IPS-NIHi11 (cell line): Measurements from ENCODE around the gene MOCS1.

Experiments used
- DNase-seq: peaks from one replicate; pipeline ENCODE4 v3.0.0; 2012; ENCODE audit warnings: mixed read lengths, low spot score

The MOCS1 gene

DNA sequence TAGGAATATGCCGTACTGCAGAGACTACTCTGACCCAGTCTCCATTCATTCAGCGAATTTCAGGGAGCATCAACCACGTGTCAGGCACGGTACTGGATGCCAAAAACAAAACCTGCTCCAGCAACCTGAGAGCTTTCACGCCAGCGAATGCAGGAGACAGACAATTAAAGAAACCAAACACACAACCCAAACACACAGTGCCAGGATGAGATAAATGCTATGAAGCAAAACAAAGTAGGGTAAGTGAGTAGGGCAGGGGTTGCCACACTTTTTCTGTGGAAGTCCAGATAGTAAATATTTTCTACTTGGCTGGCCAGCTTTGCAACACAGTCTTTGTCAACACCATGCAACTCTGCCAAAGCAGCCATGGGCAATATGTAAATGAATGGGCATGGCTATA is 10.0 kb downstream of the MOCS1 start:
- no peak for DNase-seq

DNA sequence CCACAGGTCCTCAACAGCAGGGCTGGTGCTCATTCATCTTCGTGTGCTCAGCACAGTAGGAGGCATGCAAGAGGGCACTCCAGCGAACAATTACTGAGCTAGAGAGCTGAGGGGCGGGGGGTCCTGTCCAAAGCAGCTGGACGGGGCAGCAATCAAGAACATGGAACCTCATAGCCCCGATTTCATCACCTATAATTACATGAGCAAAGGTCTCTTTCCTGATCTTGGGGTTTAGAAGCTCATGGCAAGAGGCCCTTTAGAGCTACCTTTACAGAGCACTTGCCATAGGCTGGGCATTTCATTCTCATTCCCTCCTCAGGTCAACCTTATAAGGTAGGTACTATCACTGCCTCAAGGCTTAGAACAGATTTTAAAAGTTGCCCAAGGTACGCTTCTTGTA is 10.4 kb downstream of the MOCS1 start:
- no peak for DNase-seq

DNA sequence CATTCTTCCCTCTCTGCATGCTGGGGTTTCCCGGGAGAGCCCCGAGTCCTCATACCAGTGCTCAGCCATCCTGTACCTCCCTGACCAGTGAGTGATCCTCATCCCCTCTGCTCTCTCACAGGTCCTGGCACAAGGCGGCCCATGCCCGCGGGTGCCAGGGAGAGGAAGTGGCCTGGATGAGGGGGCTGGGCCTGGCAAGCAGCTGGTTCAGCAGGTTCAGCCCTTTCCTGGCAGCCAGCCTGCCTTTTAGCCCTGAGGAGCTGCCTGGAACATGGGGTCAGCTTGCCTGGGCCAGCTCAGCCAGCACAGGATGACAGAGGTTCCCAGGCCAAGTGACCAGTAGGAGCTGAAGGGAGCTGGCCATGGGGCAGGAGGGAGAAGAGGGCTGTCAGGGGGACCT is 10.9 kb downstream of the MOCS1 start:
- no peak for DNase-seq

DNA sequence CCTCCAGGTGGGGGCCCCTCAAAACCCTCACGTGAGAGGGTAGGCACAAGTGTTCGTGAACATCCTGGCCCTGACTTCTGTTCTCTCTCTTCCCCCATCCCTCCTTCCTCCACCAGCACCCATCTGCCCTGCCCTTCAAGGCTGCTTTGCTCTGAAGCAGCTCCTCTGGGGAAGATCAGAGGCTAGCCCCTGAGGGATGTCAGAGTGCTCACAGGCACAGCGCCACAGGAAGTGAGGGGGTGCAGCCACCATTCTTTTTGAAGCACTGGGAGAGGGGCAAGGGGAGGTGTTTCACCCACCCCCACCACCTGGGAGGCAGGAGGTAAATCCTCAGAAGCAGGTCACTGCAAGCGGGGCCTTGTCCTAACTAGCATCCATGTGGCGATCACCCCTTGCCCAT is 11.4 kb downstream of the MOCS1 start:
- no peak for DNase-seq

DNA sequence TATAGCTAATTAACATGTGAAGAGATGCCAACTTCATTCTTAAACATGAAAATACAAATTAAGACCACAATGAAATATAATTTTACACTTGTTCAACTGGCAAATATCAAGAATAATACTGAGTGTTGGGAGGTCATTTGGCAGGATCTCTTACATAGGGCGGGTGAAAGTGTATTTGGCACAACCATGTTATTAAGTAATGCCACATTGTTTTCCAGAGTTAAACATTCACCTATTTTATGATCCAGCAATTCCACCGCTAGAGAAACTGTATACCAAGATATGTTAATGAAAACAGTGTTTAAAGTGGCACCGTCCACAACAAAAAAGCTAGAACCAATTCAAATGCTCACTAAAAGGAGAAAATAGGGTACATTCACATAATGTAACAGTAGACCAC is 14.1 kb downstream of the MOCS1 start:
- DNase-seq: no peak

DNA sequence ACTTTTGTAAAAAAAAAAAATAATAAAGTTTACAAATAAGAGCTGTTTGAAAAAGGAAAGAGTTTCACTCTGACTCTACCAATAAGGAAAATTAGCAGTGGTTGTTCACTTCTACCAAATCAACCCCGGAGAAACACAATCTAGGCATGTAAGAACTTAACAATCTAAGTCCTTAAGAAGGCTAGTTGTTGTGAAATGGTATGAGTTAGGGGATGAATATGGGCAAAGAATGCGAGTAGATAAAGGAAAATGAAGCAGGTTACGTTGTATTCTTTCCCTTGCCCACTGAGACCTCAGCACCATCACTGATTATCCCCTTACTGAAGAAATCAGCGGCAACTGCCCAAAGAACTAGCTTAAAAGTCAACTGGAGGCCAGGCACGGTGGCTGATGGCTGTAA is 15.4 kb downstream of the MOCS1 start:
- DNase-seq: no peak

DNA sequence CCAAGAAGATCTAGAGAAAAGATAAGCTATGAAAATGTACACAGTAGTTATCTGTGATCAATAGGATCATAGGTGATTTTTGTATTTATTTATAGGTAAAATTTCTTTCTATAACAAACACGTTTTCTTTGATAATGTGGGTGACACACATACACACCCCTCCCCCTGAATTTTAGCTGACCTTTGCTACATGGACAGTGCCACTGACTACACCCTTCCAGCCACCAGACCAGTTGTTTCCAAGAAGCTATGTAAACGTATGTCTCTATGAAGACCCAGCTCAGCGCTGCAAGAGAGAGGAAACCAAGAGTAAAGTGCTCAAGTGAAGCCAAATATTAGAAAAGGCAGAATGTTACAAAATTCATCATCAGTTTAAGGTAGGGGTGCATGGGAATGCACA is 16.3 kb downstream of the MOCS1 start:
- DNase-seq: no peak

DNA sequence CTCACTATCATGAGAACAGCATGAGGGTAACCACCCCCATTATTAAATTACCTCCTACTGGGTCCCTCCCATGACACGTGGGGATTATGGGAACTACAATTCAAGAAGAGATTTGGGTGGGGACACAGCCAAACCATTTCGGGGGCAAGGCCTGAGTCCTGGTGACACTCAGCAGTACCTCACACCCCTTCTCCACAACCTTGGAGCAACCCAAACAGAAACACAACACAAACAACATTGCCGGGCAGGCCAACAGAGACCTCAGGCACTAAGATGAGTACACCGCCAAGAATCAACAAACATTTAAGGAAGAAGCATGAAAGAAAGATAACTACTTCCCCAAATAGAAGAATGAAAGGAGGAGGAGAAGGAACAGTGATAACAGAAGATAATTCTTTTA is 16.9 kb downstream of the MOCS1 start:
- no peak for DNase-seq

DNA sequence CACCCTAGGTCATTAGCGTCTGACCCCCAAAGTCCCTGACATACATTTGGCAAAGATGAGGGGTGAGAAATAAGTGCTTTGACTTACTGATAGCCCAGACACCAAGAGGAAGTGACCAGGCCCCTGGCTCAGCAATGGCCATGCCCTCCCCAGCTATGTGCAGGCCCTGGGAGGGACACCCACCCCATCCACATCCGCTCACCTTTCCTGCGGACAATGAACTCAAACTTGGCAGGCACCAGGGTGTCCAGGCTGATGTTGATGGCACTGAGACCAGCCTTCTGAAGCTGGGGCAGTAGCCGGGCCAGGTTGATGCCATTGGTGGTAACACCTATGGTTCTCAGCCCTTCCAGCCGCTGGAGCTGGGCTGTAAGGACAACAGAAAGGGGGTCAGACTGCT is 18.4 kb downstream of the MOCS1 start:
- no peak for DNase-seq

DNA sequence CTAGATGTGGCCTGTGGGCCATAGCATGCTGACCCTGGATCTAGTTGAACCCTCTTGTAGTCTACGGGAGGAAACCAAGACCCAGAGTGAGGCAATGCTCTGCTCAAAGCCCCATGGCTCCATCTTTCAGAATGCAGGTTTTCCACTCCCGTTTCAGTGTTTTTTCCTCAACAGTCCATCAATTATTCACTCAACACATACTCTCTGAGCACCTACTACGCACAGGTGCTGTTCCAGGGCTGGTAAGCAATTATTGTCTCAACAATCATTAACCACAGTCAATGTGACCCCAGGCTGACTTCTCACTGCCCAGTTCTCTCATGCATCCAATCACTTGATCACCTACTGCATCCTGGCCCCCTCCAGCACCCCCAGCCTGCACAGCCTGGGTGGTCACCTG is 20.0 kb downstream of the MOCS1 start:
- DNase-seq: no peak

DNA sequence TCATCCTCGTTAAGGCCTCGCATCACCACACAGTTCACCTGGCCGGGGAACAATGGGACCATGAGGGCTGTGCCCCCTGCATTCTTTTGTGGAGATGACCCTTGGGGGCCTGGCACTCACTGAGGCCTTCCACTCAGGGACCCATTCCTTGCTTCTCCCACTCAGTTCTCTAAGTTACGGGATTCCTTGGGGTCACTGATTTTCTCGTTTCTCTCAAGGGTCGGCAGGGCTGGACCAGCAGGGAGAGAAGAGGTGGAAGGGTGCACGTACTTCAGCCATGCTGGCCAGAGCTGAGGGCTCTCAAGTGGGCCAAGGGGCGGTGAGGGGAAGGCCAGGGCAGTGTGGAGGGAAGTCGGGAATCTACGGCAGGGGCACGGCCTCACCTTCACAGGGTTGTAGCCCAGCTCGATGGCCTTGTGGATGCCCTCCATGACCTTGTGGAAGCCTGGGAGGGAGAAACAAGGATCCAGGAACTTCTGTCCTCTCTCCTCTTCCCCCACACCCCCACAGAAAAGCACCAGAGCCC is 20.8 kb downstream of the MOCS1 start:
- DNase-seq: no peak

DNA sequence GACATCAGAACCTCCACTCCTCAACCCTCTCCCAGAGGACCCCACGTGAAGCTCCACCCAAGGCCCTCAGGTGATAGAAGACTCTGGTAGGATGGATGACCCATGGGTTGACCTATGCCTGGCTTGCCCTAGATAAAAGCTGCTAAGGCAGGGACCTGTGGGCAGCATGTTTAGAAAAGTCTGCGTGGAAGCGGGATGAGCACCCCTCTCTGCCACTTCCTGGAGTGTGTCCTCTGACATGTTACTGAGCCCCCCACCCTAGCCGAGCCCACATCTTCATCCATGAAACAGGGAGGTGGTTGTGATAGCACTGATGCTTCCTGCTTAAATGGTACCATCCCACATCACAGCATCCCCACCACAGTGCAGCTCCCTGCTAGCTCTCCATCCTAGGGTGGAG is 21.8 kb downstream of the MOCS1 start:
- DNase-seq: no peak

DNA sequence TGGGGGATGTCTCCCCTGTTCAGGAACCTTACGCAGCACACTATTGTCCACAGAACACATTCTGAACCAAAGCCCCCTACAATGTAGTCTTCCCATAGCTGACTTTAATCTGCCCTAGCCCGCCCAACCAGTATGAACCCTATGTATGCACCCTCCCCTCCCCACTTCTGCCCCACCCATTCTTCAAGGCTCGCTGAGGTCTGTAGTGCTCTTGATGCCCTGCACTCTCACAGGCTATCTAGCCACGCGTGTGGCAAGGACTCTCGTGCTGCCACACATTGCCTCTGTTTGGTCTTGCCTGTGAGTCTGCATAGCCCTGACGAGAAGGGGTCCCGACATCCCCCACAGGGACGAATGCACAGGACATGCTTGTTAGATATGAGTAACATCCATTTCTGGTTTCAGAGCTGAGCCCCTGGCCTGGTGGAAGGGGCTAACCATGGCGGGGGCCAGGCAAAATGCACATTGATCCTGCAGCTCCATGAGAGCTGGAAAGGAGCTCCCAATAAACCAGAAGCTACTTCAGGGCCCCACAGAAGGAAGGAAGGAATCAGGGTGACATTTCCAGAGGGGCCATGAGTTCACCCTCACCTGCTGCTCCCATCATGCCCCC is 22.6 kb downstream of the MOCS1 start:
- no peak for DNase-seq

DNA sequence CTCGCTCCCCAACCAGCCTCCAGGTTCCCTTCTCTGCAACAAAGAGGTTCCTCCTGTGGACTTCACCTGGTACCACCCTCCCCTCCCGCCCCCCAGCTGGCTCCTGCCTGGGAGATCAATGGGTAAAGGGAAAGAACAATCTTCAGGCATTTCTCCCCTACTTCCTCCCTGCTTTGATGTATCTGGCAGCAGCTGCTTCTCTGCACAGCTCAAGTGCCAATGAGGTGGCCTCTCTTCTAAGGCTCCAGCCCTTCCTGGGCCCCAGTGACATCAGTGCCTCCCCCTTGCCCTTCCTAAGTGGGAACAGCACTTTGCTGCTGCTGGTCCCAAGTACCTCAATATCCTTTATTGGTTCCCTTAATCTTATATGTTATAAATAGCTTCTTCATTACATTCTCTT is 23.5 kb downstream of the MOCS1 start:
- no peak for DNase-seq

DNA sequence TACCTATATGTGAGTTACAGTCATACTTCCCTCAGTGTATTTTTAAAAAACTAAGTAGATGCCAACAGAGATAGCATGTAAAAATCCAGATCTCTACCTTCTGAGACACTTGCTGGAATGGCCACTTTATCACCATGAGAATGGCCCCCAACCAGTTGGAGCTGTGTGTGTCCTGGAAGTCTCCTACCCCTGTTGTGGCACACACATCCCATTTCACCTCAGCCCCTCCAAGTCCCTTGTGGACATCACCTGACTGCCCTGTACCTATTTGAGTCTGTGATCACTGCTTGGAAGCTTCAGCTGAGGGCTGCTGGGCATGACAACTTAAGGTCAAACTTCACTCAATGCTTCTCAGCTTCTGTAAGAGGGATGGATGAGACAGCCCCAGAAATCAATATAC is 24.1 kb downstream of the MOCS1 start:
- no peak for DNase-seq

DNA sequence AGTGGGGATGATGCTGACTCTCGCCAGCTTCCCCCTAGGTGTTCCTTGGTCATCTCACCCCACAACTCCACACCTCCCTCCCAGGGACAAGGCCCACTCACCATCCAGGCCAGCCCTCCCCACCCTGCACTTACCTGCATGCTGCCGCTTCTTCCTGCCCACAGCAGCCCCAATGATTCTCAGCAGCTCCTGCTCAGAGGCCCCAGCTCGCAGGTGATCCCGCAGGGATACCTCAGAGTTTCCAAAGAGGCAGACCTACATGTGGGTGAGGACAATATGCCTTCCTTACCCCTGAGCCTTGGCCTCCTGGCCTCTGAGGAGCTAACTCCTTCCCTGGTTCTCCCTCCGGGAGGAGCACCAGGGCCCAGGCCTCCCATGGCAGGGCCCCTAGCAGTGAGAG is 24.6 kb downstream of the MOCS1 start:
- no peak for DNase-seq

DNA sequence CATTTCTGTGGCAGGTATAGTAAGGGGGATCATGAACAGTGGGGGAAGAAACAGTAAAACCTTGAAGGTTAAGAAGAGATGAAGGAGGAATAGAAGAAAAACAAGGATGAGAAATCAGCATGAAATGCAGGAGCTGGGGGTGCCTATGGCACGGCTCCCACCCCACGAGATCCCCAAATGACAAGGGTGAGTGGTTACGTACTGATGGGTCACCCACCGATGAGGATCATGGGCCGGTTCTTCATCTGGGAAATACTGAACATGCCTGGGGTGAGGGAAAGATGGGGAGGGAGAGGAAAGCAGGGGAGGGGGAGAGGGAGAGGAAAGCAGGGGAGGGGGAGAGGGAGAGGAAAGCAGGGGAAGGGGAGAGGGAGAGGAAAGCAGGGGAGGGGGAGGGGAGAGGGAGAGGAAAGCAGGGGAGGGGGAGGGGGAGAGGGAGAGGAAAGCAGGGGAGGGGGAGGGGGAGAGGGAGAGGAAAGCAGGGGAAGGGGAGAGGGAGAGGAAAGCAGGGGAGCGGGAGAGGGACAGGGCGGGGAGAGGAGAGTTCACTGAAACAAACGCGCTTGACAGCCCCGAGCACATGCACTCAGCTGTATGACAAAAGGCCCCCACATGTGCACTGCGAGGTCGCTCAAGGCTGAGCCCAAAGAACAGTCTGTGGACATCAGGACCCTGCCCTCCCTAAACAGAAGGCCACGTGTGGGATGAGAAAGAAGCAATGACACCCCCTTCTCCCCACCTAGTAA is 25.3 kb downstream of the MOCS1 start:
- no peak for DNase-seq

DNA sequence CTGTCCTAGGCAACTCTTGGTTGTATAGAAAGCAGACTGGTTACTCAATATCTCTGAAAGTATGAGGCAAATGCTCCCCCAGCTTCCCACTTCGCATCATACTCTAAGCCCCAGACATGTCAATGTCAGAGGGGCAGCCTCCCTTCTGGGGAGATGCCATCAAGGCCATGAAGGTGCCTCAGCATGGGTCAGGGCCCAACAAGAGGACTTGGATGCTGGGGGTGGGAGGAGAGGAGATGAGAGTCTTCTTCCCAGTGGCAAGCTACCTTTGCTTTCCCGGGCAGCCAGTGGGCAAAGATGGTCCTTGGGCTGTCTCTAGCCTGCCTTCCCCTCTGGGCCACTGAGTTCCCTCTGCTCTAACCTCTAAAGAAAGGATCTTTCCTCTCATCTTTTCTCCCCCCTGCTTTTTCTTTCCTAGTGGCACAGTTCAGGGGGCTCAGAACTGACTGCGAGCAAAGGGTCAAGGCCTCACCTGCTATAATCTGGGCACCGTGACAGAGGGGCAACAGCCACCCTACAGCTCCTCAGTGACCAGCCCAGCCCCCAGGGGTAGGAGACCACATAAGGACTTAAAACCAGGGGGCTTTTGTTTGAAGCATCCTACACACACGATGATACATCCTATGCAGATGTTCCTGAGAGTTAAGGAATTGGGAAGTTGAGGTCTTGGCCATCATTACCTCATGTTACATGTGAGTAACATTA is 26.2 kb downstream of the MOCS1 start:
- DNase-seq: no peak

DNA sequence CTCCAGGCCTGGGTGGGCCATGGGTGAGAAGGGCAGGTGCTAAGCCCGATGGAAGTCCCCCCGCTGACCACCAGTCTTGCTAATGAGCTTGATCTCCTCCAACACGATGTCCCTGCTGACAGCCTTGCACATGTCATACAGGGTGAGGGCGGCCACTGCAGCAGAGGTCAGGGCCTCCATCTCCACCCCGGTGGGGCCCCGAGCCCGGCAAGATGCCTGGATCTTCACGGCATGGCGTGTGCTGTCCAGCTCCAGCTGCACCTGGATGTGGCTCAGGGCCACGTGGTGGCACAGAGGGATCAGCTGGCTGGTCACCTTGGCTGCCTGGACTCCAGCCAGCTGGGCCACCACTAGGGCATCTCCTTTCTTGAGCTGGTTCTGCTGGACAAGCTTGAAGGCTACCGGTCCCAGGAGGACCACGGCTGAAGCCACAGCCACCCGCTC is 27.9 kb downstream of the MOCS1 start:
- DNase-seq: no peak

DNA sequence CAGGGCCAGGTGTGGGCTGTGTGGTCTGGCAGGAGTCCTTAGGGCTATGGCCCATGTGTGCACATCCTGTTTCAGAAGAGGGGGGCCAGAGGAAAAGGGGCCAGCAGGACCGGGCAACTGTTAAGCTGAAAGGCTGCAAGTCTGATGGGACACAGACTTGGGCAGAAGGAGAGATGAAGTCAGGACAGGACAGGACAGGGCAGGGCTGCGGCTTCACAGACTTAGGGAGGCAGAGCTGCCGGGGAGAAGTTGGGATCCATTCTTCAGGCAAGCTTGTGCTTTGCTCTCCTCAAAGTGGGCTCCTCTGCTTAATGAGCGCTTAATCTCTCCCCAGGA is 28.7 kb downstream of the MOCS1 start:
- DNase-seq: no peak

DNA sequence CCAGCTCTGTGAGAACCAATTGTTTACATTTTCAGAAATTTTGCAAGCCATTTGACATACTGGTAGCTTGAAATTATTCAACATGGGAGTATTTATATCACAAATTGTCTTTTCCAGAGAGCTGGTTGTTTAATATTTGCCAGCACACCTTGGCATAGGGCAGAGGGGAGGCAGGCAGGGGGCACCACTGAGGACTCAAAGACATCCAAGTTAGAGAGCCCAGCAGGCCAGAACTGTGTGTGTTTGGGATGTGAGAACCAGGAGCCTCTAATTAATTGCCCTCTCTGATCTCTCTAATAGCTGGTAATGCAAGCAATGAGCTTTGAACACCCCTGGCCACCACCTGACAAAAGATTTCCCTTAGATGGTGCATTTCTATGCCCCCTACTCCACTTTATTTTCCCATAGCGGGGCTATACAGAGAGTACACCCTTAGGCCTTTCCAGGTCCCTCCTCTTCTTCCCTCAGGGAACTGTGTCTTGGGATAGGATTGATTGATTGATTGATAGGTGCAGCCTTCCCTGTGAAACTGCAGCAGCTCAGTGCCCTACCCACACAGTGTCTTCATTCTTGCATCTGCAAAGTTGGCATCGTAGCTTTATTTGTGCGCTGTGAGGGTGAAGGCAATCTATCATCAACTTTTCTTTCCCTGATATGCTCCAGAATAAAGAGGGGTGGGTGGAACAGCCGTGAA is 29.2 kb downstream of the MOCS1 start:
- DNase-seq: no peak

DNA sequence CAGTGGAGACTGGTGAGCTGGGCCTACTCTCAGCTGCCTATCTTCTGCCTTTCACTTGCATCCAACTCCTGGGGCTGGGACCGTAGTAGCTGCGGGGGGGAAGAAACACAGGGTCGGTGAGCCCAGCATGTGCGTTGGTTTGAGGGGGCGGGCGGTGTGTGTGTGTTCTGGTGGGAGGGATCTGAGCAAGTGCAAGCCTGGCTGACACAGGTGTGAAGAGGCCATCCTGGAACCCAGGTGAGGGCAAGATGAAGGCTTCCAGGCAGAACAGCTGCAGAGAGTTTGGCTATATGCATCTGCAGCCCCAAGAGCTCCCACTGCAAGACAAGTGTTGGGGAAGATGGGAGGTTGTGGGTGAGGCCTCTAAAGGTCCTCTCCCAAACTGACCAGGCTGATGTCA is 30.6 kb downstream of the MOCS1 start:
- no peak for DNase-seq
